GM19395 (cell line): ENCODE data around the gene TRAPPC3L.
A peak's percentile ranks its signal among the peaks of the same experiment; 100 is the strongest.

Experiments
- ATAC-seq: cut with Tn5 transposase; IDR thresholded peaks from one replicate; pipeline ENCODE4 v1.9.1; 2021; ENCODE audit warnings: mild to moderate bottlenecking, moderate library complexity; ENCODE audit not compliant: unreplicated experiment

Gene TRAPPC3L

DNA sequence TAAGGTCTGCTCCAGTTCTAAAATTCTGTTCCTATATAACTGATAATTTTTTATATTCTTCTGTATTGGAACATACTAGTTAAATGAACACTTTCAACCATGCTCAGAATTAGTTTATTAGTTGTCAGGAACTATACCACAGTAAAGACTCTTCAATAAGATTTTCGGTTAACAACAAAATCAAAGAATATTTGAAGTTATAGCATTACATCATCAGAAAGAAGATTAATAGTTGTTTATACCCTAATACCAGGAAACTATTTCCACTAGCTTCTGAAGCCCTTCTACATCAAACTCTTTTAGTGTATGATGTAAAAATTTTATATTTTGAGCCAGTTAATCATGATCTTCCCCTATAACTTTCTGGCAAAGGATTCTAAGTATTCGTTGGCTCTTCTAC lies 14.6 kb upstream of the TRAPPC3L start:
- ATAC-seq = no peak

DNA sequence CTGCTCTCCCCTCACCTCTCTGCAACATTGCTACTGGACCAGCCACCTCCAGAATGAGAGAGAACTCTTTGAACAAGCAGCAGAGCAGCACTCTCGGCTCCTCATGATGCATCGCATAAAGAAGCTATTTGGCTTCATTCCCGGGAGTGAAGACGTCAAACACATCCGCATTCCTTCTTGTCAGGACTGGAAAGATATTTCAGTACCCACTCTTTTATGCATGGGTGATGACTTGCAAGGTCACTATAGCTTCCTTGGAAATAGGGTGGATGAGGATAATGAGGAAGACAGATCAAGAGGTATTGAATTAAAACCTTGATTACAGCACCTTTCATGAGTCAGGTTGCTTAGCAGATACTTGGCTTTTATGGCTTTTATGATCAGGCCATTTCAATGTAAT lies 12.4 kb upstream of the TRAPPC3L start:
- ATAC-seq = no peak

- no peak for ATAC-seq
These were observed 11.4 kb upstream of the TRAPPC3L start for GRCh38 chr6:116556814-116557415.

DNA sequence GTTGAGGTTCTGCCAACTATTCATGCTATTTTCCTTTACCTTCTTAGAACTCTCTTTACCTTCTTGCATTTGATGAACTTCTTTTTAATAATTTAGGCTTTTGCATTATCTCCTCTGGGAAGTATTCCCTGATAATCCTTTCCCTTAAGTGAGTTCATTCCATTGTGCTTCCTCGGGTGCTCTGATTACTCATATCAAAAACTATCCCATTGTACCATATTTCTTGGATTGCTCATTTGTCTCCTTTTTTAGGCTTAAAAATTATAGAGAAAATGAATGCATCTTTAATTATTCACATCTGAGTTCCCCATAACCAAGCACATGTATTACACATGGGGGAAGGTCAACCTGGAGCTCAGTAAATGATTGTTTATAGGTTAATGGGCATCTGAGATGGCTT lies 10.6 kb upstream of the TRAPPC3L start:
- no peak for ATAC-seq

DNA sequence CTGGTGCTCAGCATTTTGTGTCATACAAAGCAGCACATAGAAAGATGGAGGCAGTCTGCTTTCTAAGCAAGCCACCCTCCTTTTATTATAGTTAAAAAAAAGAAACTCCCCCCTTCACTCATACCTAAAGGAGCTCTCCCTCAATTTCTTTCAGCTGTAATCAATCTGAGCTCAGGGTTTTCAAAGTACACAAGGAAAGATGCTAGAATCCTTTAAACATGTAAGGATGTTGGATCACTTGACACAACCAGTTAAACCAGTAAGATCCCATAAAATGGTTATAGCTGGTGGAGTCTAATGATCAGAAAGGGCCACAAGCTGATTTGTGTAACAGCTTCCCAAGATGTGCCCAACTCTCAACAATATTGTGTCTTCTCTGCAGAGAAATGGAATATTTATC lies 8.0 kb upstream of the TRAPPC3L start, which contains the start of gene CALHM4:
Gene CALHM4, plus strand, starts transcription at position 301 of the 400 bp plus-strand sequence. Its CDS starts 43 bp downstream, at position 344.
- no peak for ATAC-seq

DNA sequence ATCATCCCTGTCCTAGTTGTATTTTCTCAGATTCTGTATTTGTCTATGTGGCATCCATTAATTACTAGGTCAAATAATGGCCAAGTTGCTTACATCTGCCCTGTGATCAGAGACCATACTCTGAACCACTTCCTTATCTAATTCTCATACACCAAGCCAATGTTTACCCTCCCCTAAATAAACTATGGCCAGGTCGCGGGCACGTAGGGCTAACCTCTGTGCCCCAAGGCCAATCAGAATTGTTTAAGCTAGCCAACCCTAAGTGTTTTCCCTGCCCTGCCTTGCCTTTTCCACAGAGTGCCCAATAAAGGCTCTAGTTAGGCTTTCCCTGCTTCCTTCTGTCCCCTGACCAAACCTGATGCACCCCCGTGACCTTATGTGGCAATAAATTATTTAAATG lies 5.3 kb upstream of the TRAPPC3L start:
- no peak for ATAC-seq

DNA sequence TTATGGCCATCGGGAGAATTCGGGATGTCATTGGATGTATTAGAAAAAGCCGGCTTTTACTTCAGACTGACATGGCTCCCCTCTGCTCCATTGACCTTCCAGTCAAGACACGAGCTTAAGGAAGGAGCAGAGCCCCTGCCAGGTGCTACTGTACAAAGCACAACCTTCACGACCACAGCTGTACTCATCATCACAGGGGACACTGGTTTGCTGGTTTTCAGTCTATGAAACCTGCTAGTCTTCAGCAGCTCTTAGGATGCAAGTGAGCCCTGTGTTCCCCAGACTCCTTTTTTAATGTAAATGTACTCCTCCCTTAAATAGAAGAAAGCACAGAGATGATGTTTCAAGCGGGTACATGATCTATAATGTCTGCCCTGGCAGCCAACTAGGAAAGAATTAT lies 1.9 kb upstream of the TRAPPC3L start:
- ATAC-seq = no peak

GRCh38 chr6:116543149-116543548 lies 2.3 kb downstream of the TRAPPC3L start:
- ATAC-seq = no peak

GRCh38 chr6:116542426-116542825 lies 3.1 kb downstream of the TRAPPC3L start:
- no peak for ATAC-seq

- ATAC-seq = peak; percentile 69
These were observed 9.3 kb downstream of the TRAPPC3L start for GRCh38 chr6:116536216-116536621.

GRCh38 chr6:116535109-116535508 lies 10.4 kb downstream of the TRAPPC3L start:
- no peak for ATAC-seq

GRCh38 chr6:116533233-116533957 lies 12.1 kb downstream of the TRAPPC3L start:
- ATAC-seq = no peak

- ATAC-seq = peak; percentile 77
These were observed 13.6 kb downstream of the TRAPPC3L start for GRCh38 chr6:116531675-116532570.

- no peak for ATAC-seq
These were observed 15.0 kb downstream of the TRAPPC3L start for GRCh38 chr6:116530436-116530835.

GRCh38 chr6:116529466-116530290 lies 15.8 kb downstream of the TRAPPC3L start:
- ATAC-seq = no peak

- ATAC-seq = no peak
These were observed 16.7 kb downstream of the TRAPPC3L start for GRCh38 chr6:116528780-116529179.

DNA sequence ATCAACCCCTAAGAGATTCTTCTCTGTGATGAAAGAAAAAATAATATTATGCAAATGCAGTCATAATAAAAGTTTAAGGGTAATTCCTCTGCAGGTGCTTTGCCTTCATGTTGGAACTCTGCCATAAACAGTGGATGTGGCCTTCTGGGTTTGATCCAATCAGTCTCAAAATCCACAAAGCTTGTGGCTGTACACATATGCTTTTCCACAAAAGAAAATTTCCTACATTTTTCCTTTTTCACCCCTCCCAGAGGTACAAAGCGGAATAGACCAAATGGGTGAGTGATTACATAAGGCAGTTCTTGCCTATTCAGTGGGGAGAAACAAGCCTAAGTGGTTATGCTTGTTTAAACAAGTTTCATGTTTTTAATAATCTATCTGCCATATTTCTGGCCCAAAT lies 17.4 kb downstream of the TRAPPC3L start:
- ATAC-seq = no peak

DNA sequence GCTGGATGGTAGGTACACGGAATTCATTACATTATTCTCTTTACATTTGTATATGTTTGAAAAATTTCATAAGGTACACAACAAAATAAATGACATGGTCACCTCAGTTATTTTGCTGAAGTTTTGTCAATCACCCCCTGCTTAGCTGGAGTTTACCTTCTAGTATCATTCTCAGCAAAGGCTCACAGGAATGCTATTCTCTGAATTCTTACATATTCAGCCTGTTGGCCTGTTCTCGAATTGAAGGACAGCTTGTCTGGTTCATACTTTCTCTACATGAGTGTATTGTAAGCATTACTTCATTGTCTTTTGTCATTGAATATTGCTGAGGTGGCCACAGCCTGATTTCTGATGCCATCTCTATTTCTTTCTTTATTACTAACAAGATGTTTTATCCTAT lies 21.2 kb downstream of the TRAPPC3L start:
- ATAC-seq = no peak

DNA sequence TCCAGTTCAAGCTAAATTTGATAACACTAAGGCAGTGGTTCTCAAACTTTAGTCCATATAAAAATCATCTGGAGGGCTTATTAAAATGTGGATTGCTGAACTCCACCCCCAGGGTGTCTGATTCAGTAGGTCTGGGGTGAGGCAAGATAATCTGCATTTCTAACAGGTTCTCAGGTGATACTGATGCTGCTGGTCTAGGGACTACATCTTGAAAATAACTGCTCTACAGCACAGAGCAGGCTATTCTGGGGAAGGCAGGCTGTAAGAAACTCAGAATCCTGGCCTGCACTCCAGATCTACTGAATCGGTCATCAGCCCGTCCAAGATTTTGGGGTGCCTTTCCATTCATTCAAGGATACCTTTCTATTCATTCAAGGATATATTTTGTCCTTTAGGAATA lies 22.6 kb downstream of the TRAPPC3L start:
- ATAC-seq = no peak

GRCh38 chr6:116518621-116519368 lies 26.7 kb downstream of the TRAPPC3L start:
- ATAC-seq = no peak
